Fibroblast of peridontal ligament (primary cell): ENCODE data around the gene AIM2.
"Not testable (repeated sequence)": the region's sequence is repeated elsewhere in the genome, so short reads cannot be mapped to it uniquely, and the experiment has no call there.

ENCODE experiments used
- DNase-seq: peaks from one replicate; pipeline ENCODE4 v3.0.0-alpha.2; 2010; ENCODE audit errors: extremely low read depth

Gene AIM2

DNA sequence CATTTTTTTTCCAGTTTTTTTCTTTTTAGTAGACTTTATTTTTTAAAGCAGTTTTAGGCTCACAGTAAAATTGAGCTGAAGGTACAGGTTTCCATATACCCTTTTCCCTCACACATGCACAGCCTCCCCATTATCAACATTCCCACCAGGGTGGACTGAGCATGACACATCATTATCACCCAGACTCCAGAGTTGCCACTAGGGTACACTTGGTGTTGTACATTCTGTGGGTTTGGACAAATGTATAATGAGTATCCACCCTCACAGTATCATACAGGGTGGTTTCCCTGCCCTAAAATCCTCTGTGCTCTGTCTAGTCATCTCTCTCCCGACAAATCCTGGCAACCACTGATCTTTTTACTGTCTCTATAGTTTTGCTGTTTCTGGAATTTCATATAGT lies 3.0 kb upstream of the AIM2 start:
- DNase-seq = no peak

GRCh38 chr1:159077120-159077961 lies 775 bp upstream of the AIM2 start:
- peak; percentile 84 for DNase-seq

- peak; percentile 90 for DNase-seq
Observed at GRCh38 chr1:159071970-159072582, 4.5 kb downstream of the AIM2 start.

- DNase-seq = peak; percentile 54
Observed at GRCh38 chr1:159068886-159069285, 7.7 kb downstream of the AIM2 start.

- DNase-seq = no peak
Observed at GRCh38 chr1:159067699-159068621, 8.6 kb downstream of the AIM2 start.

GRCh38 chr1:159066108-159066507 lies 10.5 kb downstream of the AIM2 start:
- DNase-seq = no peak

DNA sequence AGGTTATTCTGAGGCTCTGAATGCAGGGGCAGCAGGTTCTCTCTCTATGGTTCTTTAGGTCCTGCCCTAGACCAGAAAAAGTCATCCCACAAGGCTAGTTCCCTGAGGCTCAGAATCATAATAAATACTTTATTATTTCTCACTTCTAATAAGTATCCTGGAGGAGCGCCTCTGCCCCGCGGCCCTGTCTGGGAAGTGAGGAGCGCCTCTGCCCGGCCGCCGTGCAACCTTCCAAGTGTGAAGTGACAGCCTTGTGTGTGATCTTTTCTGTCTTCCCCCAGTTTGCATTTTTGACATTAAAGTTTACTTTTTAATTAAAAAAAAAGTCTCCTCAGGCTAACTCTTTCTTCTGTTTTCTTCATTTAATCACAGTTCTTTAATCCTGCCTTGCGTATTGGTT lies 11.5 kb downstream of the AIM2 start:
- no peak for DNase-seq

GRCh38 chr1:159058751-159059150 lies 17.8 kb downstream of the AIM2 start:
- DNase-seq = no peak

- no peak for DNase-seq
Observed at GRCh38 chr1:159056069-159056698, 20.4 kb downstream of the AIM2 start.

DNA sequence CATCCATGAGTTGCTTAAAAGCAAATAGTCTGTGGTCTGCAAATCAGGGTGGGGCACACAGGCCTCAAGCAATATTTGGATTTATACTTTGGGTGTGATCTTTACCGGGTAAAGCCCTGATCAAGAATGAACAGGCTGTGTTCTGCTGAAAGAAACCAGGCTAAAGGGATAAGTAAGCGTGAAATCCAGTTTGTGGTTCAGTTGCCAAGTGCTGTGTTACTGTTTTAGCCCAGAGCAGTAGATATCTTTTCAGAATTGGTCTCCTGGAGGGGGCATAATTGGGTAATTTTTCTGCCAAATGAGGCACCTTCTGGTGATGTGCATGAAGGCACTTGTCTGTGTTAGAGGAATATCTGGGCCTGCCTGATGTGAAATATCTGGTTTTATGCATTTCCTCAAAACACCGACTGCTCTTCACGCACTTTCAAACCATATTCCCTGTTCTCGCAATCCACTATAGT lies 21.4 kb downstream of the AIM2 start:
- no peak for DNase-seq

- DNase-seq = no peak
Observed at GRCh38 chr1:159054427-159054826, 22.1 kb downstream of the AIM2 start.

DNA sequence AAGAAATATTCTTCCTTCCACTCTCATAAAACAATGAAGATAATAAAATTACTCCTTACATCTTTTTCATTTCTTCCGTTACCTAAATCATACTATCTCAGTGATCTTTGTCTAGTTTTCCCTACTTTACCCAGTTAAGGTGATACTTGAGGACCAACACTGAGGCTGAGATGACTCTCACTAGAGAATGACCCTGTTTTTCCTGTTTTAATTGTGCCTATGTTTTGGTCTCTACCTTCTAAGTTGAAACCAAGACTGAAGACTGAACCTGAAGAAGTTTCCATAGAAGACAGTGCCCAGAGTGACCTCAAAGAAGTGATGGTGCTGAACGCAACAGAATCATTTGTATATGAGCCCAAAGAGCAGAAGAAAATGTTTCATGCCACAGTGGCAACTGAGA lies 25.1 kb downstream of the AIM2 start:
- DNase-seq = no peak

DNA sequence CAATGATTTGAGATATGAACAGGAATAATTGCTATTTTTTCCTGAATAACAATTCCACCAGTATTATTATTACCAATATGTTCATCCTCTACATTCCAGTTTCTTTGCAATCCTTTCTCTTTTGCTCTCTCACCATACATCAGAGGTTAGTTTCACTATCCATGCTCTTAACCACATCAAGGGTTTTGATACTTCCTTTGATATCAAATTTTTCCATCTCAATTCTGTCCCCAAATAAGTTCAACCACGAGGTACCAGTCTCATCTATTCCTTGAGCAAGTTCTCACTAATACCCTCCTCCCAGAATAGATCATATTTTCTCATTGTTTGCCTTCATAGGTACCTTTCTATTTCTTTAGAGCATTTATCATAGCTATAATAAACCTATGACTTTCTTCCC lies 30.1 kb downstream of the AIM2 start:
- DNase-seq = not testable (repeated sequence)

DNA sequence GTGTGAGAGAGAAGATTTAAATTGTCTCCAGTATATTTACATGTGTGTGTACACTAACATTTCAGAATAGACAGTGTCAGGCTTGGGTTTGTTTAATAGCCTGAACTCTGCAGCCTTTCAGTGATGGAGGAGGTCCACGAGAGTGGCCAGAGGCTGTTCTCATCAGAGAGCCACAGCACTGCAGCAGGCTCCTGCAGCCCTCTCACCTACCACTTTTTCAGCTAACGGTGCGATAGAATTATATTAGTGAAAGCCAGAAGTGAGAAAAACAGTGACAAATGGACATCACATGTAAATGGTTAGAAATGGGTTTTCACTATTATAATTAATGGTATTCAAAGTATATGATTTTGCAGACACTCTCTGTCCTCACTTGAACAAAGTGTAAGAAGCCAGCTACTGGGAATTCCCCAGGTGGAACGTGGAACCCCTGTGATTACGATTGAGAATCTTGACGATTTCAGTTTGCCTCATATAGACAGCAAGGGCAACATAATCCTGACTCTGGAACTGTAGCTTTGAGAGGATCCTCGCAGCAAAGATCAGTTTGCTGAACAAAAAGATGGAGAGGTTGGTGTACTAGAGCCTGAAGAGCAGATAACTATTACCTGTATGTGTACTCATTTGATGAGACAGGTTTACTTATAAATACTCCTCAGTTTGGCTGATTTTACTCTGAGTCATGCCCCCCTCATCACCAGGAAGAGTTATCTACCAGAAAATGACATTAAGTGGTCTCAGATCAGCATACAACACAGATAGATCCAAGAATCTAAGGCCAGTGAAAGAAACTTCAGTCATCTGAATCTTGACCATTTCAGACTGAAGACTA lies 35.5 kb downstream of the AIM2 start:
- DNase-seq = no peak

GRCh38 chr1:159040206-159040605 lies 36.4 kb downstream of the AIM2 start:
- DNase-seq = peak; percentile 67

DNA sequence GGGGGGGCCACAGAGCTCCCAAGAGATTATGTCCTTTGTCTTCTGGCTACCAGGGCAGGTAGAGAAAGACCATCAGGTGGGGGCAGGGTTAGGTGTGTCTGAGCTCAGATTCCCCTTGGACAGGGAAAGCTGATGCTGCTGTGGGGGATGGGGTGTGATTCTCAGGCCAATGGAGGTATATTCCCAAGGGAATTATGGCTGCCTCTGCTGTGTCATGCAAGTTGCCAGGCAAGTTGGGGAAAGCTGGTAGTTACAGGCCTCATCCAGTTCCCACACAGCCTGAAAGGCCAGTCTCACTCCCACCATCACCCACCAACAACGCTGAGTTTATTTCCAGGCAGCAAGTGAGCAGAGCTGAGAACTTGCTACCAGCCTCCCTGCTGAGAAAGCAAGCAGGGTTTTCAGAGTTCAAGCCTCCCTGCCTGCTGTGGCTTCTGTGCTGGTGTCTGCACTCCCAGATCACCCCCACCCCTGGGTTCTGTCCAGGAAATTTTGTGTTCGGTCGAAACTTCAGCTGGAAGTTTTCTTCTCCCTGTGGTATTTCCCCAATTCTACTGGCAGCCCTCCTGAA lies 45.6 kb downstream of the AIM2 start:
- no peak for DNase-seq

- DNase-seq = no peak
Observed at GRCh38 chr1:159030311-159030710, 46.3 kb downstream of the AIM2 start.

DNA sequence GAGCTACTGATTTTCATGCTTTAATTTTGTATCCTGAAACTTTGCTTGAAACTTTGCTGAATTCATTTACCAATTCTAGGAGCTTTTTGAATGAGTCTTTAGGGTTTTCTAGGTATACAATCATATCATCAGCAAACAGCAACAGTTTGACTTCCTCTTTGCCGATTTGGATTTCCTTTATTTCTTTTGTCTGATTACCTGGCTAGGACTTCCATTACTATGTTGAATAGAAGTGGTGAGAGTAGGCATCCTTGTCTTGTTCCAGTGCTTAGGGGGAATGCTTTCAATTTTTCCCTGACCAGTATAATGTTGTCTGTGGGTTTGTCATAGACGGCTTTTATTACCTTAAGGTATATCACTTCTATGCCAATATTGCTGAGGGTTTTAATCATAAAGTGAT lies 49.7 kb downstream of the AIM2 start:
- DNase-seq = not testable (repeated sequence)

DNA sequence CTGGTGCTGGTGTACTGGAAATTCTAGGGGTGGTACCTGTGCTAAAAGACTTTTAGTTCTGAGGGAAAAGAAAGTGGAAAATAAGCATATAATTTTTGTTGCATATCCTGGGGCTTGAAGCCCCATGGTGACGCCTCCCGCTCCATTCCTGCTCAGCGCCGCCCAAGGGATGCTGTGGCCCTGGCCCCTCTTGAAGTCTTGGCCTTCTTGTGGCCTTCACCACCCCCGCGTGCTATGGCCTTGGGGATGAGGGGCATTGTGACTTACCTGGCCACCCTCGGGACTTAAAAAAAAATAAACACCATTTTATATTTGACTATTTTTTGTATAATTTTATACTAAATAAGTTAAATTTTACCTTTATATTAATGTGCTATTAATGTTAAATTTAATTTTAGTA lies 51.5 kb downstream of the AIM2 start:
- DNase-seq = no peak

DNA sequence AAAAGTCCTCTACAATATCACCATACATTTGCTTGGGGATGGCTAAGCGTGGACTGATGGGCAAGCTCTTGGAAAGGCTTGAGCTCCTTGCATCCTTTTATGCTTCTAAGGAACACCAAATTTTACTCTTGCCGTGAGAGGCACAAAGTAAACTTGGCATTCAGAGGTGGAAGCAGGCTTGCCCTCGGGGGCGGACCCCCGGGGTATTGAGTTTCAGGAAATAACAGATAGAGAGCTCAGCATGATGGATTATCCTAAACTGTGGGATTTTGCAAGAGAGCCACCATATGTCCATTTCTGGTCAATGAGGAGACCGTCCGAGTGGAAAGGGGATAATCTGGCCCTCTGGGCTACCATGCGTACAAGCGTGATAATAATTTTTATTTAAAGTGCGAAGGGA lies 52.8 kb downstream of the AIM2 start:
- DNase-seq = no peak
